IPS-15b (cell line): ENCODE results near the gene HOXC12.

Source experiments
- H3K27me3 ChIP-seq: one replicate; pipeline ENCODE4 v1.6.1; 2013; ENCODE audit warnings: low read length; ENCODE audit not compliant: control insufficient read depth, insufficient read depth
- H3K36me3 ChIP-seq: one replicate; pipeline ENCODE4 v1.6.1; 2013; ENCODE audit warnings: low read length; ENCODE audit not compliant: control insufficient read depth, insufficient read depth
- H3K4me1 ChIP-seq: one replicate; pipeline ENCODE4 v1.6.1; 2013; ENCODE audit warnings: mild to moderate bottlenecking, low read length; ENCODE audit not compliant: control insufficient read depth, insufficient read depth
- H3K4me3 ChIP-seq: one replicate; pipeline ENCODE4 v1.5.1; 2013; ENCODE audit warnings: low read depth, low read length
- H3K9ac ChIP-seq: one replicate; pipeline ENCODE4 v1.6.1; 2013; ENCODE audit warnings: low read depth, mild to moderate bottlenecking, low read length
- H3K9me3 ChIP-seq: one replicate; pipeline ENCODE4 v1.6.1; 2013; ENCODE audit warnings: mild to moderate bottlenecking, low read length; ENCODE audit not compliant: control insufficient read depth, insufficient read depth

Gene HOXC12

DNA sequence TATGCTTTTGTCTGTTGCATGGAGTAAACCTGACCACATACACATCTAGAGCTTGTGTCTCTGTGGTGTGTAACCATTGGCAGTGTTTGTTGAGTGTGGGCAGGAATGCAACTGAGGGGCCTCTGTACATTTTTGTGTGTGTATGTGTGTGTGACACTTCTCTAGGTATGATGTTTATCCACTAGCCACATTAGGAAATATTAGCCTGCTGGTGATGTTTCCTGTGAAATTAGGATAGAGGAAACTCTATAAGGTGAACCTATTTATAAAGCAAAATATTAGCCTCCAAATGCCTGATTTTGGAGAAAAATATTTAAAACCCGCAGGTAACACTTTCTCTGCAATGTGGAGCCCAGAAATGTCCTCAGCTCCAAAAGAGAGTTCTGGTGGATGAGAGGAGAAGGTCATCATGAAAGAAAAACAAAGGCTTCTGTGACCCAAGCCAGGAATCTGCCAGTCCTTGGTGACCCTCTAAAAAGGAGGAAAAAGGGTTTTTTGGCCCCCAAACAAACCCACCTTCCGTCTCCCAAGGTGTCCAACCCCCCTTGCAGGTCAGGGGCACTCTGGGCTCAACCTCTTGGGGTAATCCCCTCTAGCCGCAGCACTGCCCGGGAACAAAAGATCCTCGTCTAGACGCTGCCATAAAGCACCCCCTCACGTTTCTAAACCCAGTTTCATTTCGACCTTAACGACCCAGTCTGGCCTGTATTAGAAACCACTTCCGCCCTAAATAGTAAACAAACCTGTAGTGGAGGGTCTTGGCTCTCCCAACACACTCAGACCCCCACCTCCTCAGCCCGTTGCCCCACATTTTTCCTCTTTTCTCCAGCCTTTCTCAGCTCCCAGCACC, 23.1 kb downstream of the HOXC12 start:
- H3K4me3 ChIP-seq, result peak overlapping the region; percentile 13
- H3K4me1 ChIP-seq, result no peaks in the 10 kb centered on the region
- peaks cover 100% of the 10 kb centered on the region for H3K27me3 ChIP-seq
- no peaks in the 10 kb centered on the region for H3K36me3 ChIP-seq
- no peak overlapping the region for H3K9ac ChIP-seq
- no peaks in the 10 kb centered on the region for H3K9me3 ChIP-seq

- Histone ChIP-seq H3K27me3 (peaks cover 100% of the 10 kb centered on the region), H3K4me3 (peak overlapping the region; percentile 22), H3K36me3 (no peaks in the 10 kb centered on the region), H3K9me3 (no peaks in the 10 kb centered on the region), H3K9ac (no peak overlapping the region), H3K4me1 (no peaks in the 10 kb centered on the region)
Measured at GRCh38 chr12:53978477-53979356, 24.0 kb downstream of the HOXC12 start.

DNA sequence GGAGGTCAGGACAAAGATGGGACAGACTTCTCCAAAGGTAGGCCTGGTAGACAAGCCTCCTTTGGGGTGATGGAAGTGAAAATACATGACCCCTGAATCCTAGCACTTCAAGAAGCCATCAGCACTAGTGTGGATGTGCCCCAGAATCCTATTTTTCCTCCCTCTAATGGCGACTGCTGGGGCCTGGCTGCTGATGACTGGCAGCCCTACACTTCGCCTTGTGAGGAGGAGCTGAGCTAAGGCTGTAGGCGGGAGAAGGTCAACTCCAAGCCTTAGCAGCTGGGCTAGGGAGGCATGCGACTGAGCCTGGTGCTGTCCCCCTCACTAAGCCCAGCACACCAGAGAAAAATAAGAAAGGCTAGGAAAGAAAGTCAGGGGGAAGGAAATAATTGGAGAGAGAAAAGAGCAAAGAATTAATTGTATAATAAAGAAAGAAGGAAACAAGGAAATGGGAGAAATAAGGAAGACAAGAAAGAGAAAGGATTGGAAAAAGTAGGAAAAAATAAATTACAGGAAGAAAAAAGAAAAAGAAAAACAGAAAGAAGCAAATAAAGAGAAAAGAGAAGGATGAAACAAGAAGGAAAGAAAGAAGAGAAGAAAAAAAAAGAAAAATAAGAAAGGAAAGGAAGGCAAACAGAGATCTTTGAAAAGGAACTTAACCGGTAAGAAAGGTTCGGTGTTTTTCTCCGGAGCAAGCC, 25.6 kb downstream of the HOXC12 start:
- Histone ChIP-seq H3K4me1 (no peaks in the 10 kb centered on the region), H3K9me3 (no peaks in the 10 kb centered on the region), H3K4me3 (peak overlapping the region; percentile 8), H3K27me3 (peaks cover 96% of the 10 kb centered on the region), H3K36me3 (no peaks in the 10 kb centered on the region), H3K9ac (no peak overlapping the region)

- no peak overlapping the region for H3K4me3 ChIP-seq
- no peaks in the 10 kb centered on the region for H3K9me3 ChIP-seq
- H3K4me1 ChIP-seq, result no peaks in the 10 kb centered on the region
Measured at GRCh38 chr12:53980802-53981496, 26.2 kb downstream of the HOXC12 start.

GRCh38 chr12:53981634-53982565, 27.2 kb downstream of the HOXC12 start:
- Histone ChIP-seq H3K9me3 (no peaks in the 10 kb centered on the region), H3K9ac (no peak overlapping the region), H3K27me3 (peaks cover 96% of the 10 kb centered on the region), H3K4me1 (no peaks in the 10 kb centered on the region), H3K36me3 (no peaks in the 10 kb centered on the region), H3K4me3 (peak overlapping the region; percentile 26)

More at GRCh38 chr12:53980802-53981496, 26.2 kb downstream of the HOXC12 start:
- no peaks in the 10 kb centered on the region for H3K36me3 ChIP-seq
- peaks cover 96% of the 10 kb centered on the region for H3K27me3 ChIP-seq
- H3K9ac ChIP-seq, result no peak overlapping the region

DNA sequence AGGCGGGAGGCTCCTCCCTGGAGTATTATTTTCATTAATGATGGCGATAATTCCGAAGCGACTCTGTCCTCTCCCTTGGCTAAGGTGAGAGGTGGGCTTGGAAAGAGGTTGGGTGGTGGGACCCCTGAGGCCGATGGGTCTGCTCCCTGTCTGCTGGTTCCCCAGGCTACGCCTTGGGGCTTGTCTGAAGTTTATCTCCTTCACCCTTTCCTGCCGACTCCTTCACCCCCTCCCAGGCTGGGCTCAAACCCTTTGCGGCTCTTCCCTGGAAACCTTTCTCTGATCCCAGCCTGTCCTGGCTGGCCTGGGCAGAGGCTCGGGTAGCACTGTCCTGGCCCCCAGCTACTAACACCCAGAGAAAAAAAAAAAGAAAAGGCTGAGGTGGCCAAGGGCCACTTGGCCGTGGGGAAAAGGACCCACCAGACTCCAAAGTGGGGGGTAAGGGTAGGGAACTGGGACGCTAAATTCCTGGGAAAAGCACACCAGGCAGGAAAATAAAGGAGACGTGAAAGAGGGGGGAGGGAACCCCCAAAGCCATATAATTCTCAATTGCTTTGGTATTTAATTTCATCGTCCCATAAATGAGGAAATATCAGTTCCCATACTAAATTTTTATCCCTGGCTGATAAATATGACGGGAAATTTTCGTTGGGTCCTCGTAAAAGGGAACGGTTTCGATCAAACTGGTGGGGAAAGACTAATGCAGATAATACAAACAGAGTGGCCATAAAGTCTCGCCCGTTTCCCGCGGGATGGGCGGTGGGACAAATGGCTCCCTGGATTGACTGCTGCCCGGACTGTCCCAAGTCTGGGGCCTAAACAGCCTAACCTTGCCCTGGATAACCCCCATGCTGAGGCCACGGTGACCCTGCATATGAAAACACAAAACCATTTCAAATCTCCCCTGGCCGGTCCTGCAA, 28.2 kb downstream of the HOXC12 start:
- no peaks in the 10 kb centered on the region for H3K9me3 ChIP-seq
- H3K36me3 ChIP-seq, result no peaks in the 10 kb centered on the region
- H3K9ac ChIP-seq, result no peak overlapping the region
- H3K4me3 ChIP-seq, result peak overlapping the region; percentile 26
- peaks cover 96% of the 10 kb centered on the region for H3K27me3 ChIP-seq
- H3K4me1 ChIP-seq, result no peaks in the 10 kb centered on the region

- no peaks in the 10 kb centered on the region for H3K9me3 ChIP-seq
- peaks cover 96% of the 10 kb centered on the region for H3K27me3 ChIP-seq
- H3K4me1 ChIP-seq, result no peaks in the 10 kb centered on the region
- H3K9ac ChIP-seq, result no peak overlapping the region
- peak overlapping the region; percentile 18 for H3K4me3 ChIP-seq
- H3K36me3 ChIP-seq, result no peaks in the 10 kb centered on the region
Measured at GRCh38 chr12:53983568-53983949, 28.9 kb downstream of the HOXC12 start.

GRCh38 chr12:53983950-53984572, 29.4 kb downstream of the HOXC12 start:
- no peaks in the 10 kb centered on the region for H3K36me3 ChIP-seq
- no peaks in the 10 kb centered on the region for H3K9me3 ChIP-seq
- peak overlapping the region; percentile 11 for H3K4me3 ChIP-seq
- H3K4me1 ChIP-seq, result no peaks in the 10 kb centered on the region
- H3K9ac ChIP-seq, result no peak overlapping the region
- peaks cover 96% of the 10 kb centered on the region for H3K27me3 ChIP-seq

DNA sequence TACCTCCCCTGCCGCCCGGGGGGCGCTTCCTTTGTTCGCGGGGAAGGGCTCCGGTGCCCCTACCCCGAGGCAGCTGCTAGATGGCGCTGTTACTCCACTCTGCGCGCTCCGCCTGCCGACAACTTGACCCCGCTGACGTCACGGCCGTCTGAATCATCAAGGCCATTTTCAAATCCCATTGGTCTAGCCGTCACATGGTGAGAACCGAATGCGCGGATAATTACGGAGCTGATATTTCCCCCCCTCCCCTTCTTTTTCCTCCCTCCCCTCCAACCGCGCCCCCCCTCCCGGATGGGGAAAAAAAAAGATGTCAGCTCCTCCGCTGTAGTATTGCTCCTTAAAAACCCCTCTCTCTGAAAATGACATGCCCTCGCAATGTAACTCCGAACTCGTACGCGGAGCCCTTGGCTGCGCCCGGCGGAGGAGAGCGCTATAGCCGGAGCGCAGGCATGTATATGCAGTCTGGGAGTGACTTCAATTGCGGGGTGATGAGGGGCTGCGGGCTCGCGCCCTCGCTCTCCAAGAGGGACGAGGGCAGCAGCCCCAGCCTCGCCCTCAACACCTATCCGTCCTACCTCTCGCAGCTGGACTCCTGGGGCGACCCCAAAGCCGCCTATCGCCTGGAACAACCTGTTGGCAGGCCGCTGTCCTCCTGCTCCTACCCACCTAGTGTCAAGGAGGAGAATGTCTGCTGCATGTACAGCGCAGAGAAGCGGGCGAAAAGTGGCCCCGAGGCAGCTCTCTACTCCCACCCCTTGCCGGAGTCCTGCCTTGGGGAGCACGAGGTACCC, 30.4 kb downstream of the HOXC12 start, which contains the start of gene HOXC10:
HOXC10 (plus strand) TSS at position 246 of the 791 bp plus-strand sequence; CDS start at position 360, 114 bp downstream.
- Histone ChIP-seq H3K4me3 (peak within 1 kb of the TSS; percentile 26), H3K9me3 (no peaks in the 10 kb centered on the region), H3K9ac (no peak within 1 kb of the TSS), H3K4me1 (no peaks in the 10 kb centered on the region), H3K36me3 (no peaks in the 10 kb centered on the region), H3K27me3 (peaks cover 96% of the 10 kb centered on the region)
